Medulla oblongata (tissue), 1 donor: ENCODE measurements around the gene ACADSB.
A peak's percentile ranks its signal among the peaks of the same experiment; 100 is the strongest.

Experiments
- DNase-seq: peaks from one replicate; pipeline ENCODE4 v3.0.0-alpha.2; 2015; ENCODE audit errors: extremely low spot score

Gene ACADSB

GRCh38 chr10:123008355-123009104 is at the start of gene ACADSB, which contains the start of gene IKZF5:
Gene ACADSB, plus strand, starts transcription at chr10:123009006. Its CDS starts 24 bp downstream, at chr10:123009030.
Gene IKZF5, minus strand, starts transcription at chr10:123008795. Its CDS starts 10,170 bp downstream, at chr10:122998625.
- peak; percentile 99 for DNase-seq

DNA sequence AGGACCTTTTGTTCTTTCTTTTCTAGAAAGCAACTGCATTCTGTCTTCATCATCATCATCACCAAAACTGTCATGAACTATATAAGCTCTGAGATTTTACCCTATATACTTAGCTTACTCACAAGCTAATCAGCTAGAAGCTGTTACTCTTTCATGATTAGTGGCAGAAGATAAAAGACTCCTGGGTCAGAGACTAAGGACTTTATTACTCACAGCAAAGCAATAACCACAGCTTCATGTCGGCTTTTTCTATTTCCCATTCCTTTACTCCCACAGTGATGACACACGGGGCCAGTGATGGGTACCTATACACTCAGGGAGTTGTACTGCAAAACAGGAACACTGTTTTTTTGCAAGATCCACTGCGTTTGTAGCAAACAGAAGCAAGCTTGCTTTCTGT is 46.4 kb upstream of the ACADSB start:
- DNase-seq = no peak

DNA sequence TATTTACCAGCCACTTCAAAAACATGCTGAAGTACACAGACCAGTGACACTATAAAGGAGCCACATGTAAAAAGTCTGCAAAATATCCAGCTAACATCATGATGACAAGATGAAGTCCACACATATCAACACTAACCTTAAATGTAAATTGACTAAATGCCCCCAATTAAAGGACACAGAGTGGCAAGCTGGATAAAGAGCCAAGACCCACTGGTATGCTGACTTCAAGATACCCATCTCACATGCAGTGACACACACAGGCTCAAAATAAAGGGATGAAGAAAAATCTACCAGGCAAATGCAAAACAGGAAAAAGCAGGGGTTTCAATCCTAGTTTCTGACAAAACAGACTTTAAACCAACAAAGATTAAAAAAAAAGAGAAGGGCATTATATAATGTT is 41.9 kb upstream of the ACADSB start:
- no peak for DNase-seq

DNA sequence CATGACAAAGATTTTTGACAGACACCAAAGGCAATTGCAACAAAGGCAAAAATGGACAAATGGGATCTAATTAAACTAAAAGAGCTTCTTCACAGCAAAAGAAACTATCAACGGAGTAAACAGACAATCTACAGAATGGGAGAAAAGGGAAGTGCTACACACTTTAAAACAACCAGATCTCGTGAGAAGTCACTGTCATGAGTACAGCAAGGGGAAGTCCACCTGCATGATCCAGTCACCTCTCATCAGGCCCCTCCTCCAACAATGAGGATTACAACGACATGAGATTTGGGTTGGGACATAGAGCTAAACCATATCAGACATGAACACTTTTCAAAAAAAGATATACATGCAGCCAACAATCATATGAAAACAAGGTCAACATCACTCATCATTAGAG is 40.1 kb upstream of the ACADSB start:
- no peak for DNase-seq

DNA sequence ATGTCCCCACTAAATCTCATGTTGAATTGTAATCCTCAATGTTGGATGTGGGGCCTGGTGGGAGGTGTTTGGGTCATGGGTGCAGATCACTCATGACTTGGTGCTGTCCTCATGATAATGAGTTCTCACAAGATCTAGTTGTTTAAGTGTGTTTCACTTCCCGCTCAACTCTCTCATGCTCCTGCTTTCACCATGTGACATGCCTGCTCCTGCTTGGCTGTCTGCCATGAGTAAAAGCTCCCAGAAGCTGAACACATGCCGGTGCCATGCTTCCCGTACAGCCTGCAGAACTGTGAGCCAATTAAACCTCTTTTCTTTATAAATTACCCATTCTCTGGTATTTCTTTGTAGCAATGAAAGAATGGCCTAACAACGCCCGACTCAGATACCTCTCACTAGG is 34.8 kb upstream of the ACADSB start:
- no peak for DNase-seq

GRCh38 chr10:122974543-122975064 is 34.2 kb upstream of the ACADSB start:
- DNase-seq = no peak

- peak; percentile 93 for DNase-seq
Measured at GRCh38 chr10:122980209-122981065, 28.4 kb upstream of the ACADSB start, which contains the start of gene PSTK. Gene PSTK, plus strand, starts transcription at chr10:122980401. Its CDS starts 79 bp downstream, at chr10:122980480.

GRCh38 chr10:122981066-122981464 is 27.7 kb upstream of the ACADSB start:
- no peak for DNase-seq

DNA sequence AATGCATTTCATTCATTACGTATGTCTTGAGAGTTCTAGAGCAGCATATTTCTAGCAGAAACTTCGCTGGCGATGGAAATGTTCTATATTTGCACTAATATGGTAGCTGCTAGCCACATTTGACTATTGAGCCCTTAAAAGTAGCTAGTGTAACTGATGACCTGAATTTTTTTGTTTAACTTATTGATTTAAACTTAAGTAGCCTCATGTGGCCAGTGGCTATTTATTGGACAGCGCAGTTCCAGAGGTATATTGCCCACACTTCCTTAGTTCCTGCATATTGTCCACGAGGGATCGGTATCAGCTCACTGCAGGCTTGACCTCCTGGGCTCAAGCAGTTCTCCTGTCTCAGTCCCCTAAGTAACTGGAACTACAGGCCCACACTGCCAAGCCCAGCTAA is 24.9 kb upstream of the ACADSB start:
- no peak for DNase-seq

GRCh38 chr10:122984708-122985107 is 24.1 kb upstream of the ACADSB start:
- DNase-seq = no peak

DNA sequence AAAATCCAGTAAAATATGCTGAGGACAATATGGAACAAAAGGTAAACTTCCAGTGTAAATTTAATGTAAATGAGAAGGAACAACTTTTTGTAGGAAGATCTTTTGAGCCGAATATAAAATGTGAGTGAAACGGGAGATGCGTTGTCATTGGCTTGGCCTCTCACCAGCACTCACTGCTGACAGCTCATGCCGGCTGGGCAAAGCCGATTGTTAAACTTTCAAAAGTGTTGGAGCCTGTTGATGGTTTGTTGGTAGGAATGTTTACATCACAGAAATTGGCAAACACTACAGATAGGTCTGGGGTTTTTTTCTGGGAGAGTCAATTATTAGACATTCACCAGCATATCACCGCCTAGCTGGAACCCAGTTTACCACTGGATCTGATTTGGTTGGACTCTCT is 22.5 kb upstream of the ACADSB start:
- no peak for DNase-seq

- DNase-seq = no peak
Measured at GRCh38 chr10:122988501-122988900, 20.3 kb upstream of the ACADSB start.

- DNase-seq = no peak
Measured at GRCh38 chr10:122990278-122990677, 18.5 kb upstream of the ACADSB start.

- peak; percentile 48 for DNase-seq
Measured at GRCh38 chr10:122992031-122992585, 16.7 kb upstream of the ACADSB start.

GRCh38 chr10:122993797-122994336 is 14.9 kb upstream of the ACADSB start:
- no peak for DNase-seq

DNA sequence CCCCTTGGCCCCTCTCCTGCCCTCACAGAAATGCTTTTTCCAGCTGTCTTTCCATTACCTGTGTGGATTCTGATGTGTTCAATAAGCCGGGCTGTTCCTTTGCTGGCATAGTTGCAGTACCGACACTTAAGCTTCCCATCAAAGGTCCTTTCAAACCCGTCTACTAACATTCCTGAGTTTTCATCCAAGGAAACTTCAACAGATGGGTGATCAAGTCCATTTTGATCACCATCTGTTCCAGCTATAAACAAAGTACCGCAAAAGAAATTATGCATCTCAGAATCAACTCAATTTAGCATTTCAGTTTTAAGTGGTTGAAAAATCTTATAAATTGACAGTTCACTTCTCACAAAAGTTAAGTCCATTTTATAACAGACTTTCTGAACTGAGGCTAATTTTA is 12.9 kb upstream of the ACADSB start:
- no peak for DNase-seq

DNA sequence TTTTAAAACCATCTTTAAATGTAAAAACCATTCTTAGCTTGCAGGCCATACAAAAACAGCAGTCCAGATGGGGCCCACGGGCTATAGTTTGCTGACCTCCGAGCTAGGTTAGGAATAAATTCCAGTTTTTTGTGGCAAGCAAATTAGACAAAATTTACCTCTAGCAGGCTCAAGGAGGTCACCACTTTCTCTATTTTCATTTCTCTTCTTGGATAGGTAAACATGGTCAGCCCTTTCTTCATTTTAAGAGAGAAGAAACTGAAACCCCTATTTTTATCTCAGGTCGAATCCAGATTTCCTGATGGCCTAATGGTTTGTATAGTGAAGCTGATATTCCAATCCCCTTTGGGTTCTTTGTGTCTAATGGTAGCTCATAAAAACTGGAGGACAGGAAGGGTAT is 10.9 kb upstream of the ACADSB start:
- DNase-seq = no peak

DNA sequence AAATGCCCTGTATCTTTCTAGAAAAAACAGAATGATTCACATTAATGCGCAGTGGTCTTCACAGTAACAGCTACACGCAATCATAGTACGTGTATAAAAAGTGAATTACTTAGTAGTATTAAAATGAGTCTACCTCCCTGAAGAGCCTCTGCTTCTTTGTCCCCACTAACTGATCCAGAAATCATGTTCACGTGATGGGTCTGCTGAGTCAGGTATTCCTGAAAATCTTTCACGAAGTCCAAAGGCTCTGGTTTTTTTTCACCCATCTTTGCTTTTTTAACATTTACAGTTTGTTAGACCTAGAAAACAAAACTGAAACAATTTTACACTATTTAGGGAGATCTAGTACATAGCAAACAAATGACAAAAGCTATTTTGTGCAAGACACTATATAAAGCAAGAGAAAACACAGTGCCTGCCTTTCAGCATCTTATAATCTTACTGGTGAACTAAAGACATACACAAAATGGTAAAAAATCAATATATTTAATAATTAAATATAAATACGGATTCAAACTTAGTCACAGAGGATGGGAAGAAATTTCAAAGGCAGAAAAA is 10.4 kb upstream of the ACADSB start:
- DNase-seq = no peak

DNA sequence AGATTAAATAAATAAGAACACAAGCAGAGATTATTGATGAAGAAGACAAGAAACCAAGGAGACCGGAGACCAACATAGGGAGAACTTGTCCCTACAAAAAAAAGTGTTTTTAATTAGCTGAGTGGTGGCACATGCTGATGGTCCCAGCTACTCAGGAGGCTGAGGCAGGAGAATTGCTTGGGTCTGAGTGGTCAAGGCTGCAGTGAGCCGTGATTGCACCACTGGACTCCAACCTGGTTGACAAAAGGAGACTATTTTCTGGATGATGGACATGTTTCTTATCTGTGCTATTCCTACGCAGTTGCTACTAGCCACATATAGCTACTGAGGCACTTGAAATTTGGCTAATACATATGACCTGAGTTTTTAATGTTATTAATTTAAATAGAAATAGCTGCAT is 9.9 kb upstream of the ACADSB start:
- DNase-seq = no peak

DNA sequence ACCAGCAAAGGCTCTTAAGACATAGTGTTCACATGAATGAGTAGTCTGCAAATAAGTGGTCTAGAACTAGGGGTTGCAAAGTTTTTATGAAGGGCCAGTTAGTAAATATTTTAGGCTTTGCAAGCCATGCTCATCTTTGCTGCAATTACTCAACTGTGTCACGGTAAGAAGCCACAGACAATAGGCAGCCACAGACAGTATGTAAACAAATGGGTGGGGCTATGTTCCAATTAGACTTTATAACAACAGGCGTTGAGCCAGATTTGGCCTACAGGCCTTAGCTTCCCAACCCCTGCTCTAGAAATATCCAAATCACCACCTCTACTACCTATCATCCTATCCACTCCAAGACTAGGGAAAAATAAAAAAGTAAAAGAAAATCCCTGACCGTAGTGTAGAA is 9.5 kb upstream of the ACADSB start:
- DNase-seq = no peak

GRCh38 chr10:123000155-123000554 is 8.7 kb upstream of the ACADSB start:
- DNase-seq = no peak

DNA sequence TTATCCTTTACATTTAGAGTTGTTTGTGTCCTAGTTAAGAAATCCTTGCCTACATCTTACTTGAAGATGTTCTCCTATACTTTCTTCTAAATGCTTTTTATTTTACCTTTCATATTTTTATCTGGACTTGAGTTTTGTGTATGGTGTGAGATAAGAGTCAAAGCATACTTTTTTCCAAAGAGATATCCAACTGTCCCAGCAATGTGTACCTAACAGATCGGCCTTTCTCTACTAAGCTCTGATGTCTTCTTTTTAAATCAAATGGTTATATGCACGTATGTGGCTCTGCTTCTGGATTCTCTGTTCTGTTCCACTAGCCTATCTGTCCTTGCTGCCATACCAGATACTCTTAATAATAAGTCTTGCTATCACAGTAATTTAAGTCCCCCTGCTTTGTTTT is 7.4 kb upstream of the ACADSB start:
- DNase-seq = no peak
